Type B pancreatic cell (in vitro differentiated cells): ENCODE measurements around the gene CAP2. TPM values are rescaled to one million over a fixed set of nuclear protein-coding genes. Genes with fewer than 3 reads are reported as not detected.

Experiments used
- DNase-seq: peaks from one replicate; pipeline ENCODE4 v3.0.0; 2021; ENCODE audit warnings: mixed read lengths; ENCODE audit not compliant: unreplicated experiment; ENCODE audit errors: extremely low spot score
- H3K27ac Mint-ChIP-seq: 2 replicates; pipeline ENCODE4 v1.8.0; 2021; ENCODE audit warnings: mild to moderate bottlenecking, mixed read lengths
- H3K27me3 Mint-ChIP-seq: 2 replicates; pipeline ENCODE4 v1.8.0; 2021; ENCODE audit warnings: mixed read lengths
- H3K36me3 Mint-ChIP-seq: 2 replicates; pipeline ENCODE4 v1.8.0; 2021; ENCODE audit warnings: mixed read lengths
- H3K4me1 Mint-ChIP-seq: one replicate; pipeline ENCODE4 v1.8.0; 2021; ENCODE audit warnings: mixed read lengths; ENCODE audit not compliant: unreplicated experiment
- H3K4me3 Mint-ChIP-seq: 2 replicates; pipeline ENCODE4 v1.8.0; 2021; ENCODE audit warnings: mild to moderate bottlenecking, mixed read lengths
- H3K9me3 Mint-ChIP-seq: 2 replicates; pipeline ENCODE4 v1.8.0; 2021; ENCODE audit warnings: mixed read lengths
- total RNA-seq: library from RNA; stranded (reverse); gene quantifications from 2 replicates; pipeline ENCODE4 v1.2.1, GENCODE V29; 2021; ENCODE audit warnings: low replicate concordance
- TF ChIP-seq, protein P1 (sequence below): fragments of 200-600 bp; sonication (generic); conservative IDR thresholded peaks from 2 replicates; pipeline ENCODE4 v1.5.0; 2021; ENCODE audit warnings: antibody characterized with exemption, mild to moderate bottlenecking

Gene CAP2
- total RNA-seq, 1 donor from 2014 or later, result 9.3 TPM

DNA sequence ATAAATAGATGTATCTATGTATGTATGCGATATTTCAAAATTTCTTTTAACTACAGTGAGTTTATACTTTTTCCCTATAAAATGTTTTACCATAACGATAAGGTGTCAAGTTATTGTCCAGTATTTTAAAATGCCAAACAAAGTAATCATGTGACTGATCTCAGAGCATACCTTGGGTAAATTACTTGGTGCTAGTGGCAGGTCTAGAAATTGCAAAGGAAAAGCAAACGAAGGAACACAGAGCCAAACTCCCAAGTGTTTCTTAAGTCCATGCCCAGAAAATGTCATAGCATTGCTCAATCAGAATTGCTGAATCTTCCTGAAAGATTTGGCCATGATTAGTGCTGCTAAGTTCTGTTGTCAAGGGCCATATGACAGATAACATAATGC lies 77.5 kb downstream of the CAP2 start:
- Mint-ChIP-seq H3K36me3 (peaks cover 5% of the 10 kb centered on the region), H3K27ac (no peak overlapping the region), H3K4me3 (no peak overlapping the region), H3K9me3 (no peaks in the 10 kb centered on the region), H3K27me3 (no peaks in the 10 kb centered on the region), H3K4me1 (peaks cover 30% of the 10 kb centered on the region)
- TF ChIP-seq, protein P1, sequence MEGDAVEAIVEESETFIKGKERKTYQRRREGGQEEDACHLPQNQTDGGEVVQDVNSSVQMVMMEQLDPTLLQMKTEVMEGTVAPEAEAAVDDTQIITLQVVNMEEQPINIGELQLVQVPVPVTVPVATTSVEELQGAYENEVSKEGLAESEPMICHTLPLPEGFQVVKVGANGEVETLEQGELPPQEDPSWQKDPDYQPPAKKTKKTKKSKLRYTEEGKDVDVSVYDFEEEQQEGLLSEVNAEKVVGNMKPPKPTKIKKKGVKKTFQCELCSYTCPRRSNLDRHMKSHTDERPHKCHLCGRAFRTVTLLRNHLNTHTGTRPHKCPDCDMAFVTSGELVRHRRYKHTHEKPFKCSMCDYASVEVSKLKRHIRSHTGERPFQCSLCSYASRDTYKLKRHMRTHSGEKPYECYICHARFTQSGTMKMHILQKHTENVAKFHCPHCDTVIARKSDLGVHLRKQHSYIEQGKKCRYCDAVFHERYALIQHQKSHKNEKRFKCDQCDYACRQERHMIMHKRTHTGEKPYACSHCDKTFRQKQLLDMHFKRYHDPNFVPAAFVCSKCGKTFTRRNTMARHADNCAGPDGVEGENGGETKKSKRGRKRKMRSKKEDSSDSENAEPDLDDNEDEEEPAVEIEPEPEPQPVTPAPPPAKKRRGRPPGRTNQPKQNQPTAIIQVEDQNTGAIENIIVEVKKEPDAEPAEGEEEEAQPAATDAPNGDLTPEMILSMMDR, result no peak
- no peak for DNase-seq

DNA sequence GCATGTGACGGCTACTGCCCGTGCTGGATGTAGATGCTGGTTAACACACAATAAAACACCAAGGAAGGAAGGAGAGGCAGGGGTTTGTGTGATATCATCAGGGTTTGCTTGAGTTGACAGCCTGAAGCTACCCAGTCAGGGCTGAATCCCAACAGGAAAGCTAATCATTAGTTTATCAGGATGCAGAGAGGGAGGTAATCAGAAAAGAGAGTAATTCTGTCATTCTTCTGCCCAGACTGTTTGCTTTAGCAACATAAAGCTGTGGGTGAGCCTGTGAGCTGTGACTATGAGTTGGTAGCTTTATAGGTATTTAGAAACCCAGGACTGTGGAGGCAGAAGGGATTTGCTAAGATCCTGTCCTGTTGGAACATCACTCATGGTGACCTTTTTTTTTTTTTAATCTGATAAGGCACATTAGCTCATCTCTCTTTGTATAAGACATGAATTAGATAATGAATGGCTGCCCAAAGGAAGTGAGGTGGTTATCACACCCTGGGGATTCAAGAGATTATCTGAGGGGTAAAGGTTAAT lies 79.3 kb downstream of the CAP2 start:
- TF ChIP-seq, protein P1, result no peak
- peak overlapping the region; percentile 45 for H3K27ac Mint-ChIP-seq
- H3K9me3 Mint-ChIP-seq, result no peaks in the 10 kb centered on the region
- peaks cover 4% of the 10 kb centered on the region for H3K36me3 Mint-ChIP-seq
- DNase-seq, result no peak
- no peaks in the 10 kb centered on the region for H3K27me3 Mint-ChIP-seq
- H3K4me3 Mint-ChIP-seq, result peak overlapping the region; percentile 29
- H3K4me1 Mint-ChIP-seq, result peaks cover 37% of the 10 kb centered on the region

- Mint-ChIP-seq H3K4me1 (peaks cover 37% of the 10 kb centered on the region), H3K27ac (no peak overlapping the region), H3K4me3 (no peak overlapping the region), H3K9me3 (no peaks in the 10 kb centered on the region), H3K27me3 (no peaks in the 10 kb centered on the region), H3K36me3 (no peaks in the 10 kb centered on the region)
- no peak for DNase-seq
- TF ChIP-seq, protein P1, result no peak
Observed at GRCh38 chr6:17473554-17473953, 80.2 kb downstream of the CAP2 start.

DNA sequence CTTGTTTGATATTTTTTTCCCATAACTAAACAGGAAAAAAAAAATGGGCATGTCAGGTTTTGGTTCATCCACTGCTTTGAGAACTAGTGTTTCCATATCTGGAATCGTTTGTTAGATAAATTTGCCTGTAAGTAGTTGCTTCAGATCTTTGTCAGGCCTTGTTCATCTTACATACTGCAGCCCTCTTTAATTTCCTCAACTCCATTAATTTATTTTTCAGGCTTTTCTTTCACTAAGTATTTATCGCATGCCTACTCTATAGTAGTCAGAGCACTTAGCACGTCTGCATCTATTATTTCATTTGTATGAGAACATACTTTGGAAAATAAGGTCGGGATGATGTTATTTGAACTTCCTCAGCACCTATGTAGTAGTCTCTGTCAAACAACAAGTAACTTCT lies 80.9 kb downstream of the CAP2 start:
- H3K4me1 Mint-ChIP-seq, result peaks cover 37% of the 10 kb centered on the region
- DNase-seq, result no peak
- H3K4me3 Mint-ChIP-seq, result no peak overlapping the region
- no peaks in the 10 kb centered on the region for H3K9me3 Mint-ChIP-seq
- H3K27ac Mint-ChIP-seq, result no peak overlapping the region
- TF ChIP-seq, protein P1, result no peak
- H3K27me3 Mint-ChIP-seq, result no peaks in the 10 kb centered on the region
- no peaks in the 10 kb centered on the region for H3K36me3 Mint-ChIP-seq

- H3K27ac Mint-ChIP-seq, result no peak overlapping the region
- H3K36me3 Mint-ChIP-seq, result no peaks in the 10 kb centered on the region
- no peak for DNase-seq
- H3K4me1 Mint-ChIP-seq, result peaks cover 37% of the 10 kb centered on the region
- TF ChIP-seq, protein P1, result no peak
- H3K4me3 Mint-ChIP-seq, result no peak overlapping the region
- no peaks in the 10 kb centered on the region for H3K9me3 Mint-ChIP-seq
- no peaks in the 10 kb centered on the region for H3K27me3 Mint-ChIP-seq
Observed at GRCh38 chr6:17475606-17476244, 82.3 kb downstream of the CAP2 start.
